Muscle of arm (tissue), 12 donors: ENCODE data around the gene LRBA. TPM values are rescaled to one million over a fixed set of nuclear protein-coding genes. Genes with fewer than 3 reads are reported as not detected.
A peak's percentile ranks its signal among the peaks of the same experiment; 100 is the strongest.
"Not testable (repeated sequence)": the region's sequence is repeated elsewhere in the genome, so short reads cannot be mapped to it uniquely, and the experiment has no call there.

Source experiments
- DNase-seq: peaks from one replicate; pipeline ENCODE4 v3.0.0-alpha.2; 2013
- polyA plus RNA-seq, 12 donors: library from polyadenylated mRNA; unstranded; fragments of 120-200 nt; gene quantifications; one replicate each; pipeline ENCODE4 v1.2.1, GENCODE V29; 2013; ENCODE audit not compliant: insufficient read length in 12 of 12

Gene LRBA
- polyA plus RNA-seq, 12 donors: 20.1 to 39.7 (median 24.1) TPM; not detected in 1

DNA sequence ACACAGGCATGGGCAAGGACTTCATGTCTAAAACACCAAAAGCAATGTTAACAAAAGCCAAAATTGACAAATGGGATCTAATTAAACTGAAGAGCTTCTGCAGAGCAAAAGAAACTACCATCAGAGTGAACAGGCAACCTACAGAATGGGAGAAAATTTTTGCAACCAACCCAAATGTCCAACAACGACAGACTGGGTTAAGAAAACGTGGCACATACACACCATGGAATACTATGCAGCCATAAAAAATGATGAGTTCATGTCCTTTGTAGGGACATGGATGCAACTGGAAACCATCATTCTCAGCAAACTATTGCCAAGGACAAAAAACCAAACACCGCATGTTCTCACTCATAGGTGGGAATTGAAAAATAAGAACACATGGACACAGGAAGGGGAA, 507.4 kb downstream of the LRBA start:
- not testable (repeated sequence) for DNase-seq

DNA sequence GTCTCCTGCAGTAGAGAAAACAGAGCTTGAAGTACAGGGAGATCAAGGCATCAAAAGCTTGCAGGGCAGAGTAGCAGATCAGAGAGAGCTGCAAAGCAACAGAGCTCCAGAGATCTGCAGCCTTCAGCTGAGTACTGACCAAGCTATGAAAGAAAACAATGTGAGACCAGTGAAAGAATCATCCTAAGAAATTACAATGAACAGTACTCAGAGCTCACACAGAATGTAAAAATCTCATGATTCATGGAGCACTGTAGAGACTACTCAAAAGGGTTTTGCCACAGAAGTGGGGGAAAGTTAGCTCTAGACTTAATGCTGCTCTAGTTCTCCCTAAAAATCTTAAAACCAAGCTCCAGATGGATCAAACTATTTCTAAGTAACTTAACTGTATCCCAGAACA, 513.1 kb downstream of the LRBA start:
- no peak for DNase-seq

DNA sequence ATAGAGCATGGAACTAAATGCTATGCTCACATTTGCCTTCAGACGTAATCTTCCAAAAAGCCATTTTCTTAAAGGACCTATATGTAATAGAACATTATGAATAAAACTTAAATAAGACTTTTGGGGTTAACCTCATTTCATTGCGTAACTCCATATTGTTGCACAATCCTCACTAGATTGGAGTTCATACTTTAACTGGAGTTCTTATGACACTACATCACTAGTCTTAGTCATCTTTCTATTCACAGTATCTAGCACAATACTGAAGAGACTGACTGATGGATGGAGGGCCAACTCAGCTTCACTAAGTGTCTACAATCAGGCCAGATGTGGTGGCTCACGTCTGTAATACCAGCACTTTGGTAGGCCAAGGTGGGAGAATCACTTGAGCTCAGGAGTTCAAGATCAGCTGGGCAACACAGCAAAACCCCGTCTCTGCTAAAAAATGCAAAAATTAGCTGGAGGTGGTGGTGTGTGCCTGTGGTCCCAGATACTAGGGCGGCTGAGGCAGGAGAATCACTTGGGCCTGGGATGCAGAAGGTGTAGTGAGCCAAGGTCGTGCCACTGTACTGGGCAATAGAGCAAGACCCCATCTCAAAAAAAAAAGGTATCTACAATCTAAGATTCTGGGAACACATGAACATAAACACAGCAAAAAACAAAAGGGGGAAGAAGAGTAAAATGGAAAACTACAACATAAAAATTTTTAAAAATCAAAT, 513.9 kb downstream of the LRBA start:
- DNase-seq: no peak

DNA sequence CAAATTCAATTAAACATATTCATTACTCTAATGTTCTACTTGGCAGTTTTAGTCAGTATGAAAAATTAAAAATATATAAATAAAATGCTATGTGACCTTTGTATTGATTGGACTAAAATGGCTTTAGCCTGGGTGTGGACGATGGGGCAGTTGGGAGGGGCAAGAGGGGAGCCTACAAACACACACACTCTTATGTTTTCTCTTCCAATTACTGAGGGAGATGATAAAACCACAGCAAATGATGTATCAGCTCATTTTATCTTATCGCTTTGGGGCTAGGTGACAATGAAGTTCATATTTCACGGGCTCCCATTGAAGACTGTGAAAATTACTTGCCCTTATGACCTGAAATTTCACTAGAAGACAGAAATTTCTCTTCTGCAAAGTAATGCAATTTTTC, 517.5 kb downstream of the LRBA start:
- DNase-seq: no peak

DNA sequence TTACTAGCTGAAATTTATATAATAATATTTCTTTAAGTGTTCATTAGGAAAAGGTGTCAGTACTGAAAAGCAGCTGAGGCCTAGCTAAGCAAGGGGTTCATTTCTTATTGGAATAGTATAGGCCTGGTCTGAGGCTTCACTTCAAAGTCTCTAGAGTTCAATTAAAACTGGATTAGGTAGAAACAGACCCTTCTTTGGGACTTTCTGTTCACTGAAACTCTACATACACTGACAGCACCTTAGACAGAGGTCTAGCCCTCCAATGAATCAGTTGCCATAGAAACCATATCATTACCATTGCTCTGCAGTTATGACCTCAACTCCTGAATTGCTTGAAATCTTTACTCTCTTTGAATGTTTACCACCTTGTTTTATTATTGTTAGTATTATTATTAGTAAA, 519.5 kb downstream of the LRBA start:
- no peak for DNase-seq

DNA sequence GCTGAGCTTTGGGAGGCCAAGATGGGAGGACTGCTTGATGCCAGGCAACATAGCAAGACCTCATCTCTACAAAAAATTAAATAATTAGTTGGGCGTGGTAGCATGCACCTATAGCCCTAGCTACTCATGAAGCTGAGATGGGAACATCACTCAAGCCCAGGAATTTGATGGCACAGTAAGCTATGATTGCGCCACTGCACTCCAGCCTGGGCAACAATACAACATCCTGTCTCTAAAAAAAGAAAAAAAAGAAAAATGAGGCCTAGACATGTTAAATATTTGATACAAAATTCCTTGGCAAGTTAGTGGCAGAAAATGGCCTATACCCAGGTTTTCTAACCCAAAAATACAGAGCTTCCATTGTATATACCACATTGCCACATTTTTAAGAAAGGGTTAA, 521.2 kb downstream of the LRBA start:
- DNase-seq: no peak

DNA sequence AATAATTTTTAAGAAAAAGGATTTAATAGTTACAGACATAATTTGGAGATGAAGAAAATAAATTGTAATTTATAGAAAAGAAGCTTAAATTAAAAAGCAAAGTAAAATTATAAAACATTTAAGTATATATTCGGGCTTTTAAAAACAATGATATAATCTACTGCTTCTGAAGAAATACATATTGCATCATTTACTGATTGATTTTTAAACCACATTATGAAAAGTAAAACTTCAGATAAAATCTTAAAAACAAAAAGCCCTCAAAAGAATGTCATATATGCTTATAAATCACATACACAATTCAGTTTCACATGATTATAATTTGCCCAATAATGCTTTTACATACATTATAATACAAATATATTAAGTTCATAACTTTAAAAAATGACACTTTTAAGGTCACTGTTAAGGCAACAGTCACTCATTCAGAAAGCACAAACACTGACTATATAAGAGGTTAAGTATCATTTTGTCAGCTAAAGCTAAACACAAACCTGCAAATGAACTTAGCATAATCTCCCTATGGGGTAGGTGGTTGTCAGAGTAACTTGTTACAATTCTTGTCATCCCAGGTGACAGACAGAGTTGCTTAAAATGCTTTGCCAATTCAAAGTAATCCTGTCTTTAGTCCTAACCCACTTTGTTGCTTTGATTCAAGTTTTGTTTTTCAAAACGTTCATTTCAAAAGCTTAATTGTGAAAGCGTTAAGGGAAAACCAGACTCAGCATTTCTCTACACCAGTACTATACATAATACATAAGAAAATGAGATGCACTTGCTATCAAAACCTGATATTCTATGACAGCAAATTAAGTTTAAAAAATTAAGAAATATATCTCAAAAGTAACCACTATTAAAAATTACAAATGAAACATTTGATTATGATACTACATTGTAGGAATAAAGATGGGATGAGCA, 523.7 kb downstream of the LRBA start:
- DNase-seq: no peak

DNA sequence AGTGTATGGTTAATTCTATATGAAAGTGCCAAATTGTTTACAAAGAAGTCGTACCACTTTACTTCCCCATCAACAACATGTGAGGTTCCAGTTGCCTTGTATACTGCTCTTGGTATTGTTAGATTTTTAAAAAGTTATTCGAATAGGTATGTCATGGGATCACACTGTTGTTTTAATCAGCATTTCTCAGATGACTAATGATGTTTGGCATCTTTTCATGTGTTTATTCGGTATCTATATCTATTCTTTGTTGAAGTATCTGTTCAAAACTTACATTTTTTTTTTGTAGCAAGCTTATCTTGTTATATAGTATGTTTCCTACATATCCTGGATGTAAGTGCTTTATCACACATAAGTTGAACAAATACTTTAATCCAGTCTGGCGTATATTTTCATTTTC, 532.5 kb downstream of the LRBA start:
- DNase-seq: no peak

DNA sequence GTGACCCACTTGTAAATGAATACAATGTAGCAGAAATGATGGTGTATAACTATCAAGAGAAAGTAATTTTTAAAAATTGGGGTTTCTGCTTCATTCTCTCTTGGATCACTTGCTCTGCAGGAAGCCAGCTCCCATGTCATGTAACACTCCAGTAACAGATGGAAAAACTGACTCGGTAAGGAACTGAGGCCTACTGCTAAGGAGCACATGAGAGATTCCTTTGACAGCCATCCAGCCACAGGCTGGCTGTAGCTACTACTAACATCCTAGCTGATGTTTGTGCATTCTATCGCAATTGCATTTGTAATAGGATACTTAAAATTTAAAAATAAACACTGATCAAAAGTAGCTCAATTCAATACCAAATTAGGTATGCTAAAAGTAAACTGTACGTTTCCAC, 535.4 kb downstream of the LRBA start:
- peak; percentile 55 for DNase-seq

DNA sequence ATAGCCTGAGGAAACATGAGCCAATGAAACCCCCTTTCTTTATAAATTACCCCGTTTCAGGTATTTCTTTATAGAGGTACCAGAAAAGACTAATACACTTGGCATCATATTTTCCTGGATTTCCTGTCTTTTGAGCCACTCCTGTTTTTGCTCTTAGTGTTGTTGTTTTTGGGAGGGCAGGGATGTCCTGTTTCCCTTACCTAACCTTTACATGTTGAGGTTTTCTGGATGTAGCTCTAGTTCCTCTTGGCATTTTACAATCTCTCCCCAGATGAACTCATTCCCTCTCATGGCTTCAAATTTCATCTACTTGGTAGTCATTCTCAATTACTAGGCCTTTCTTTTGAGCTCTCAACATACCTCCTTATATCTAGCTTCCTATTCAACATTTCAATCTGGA, 537.2 kb downstream of the LRBA start:
- DNase-seq: no peak

DNA sequence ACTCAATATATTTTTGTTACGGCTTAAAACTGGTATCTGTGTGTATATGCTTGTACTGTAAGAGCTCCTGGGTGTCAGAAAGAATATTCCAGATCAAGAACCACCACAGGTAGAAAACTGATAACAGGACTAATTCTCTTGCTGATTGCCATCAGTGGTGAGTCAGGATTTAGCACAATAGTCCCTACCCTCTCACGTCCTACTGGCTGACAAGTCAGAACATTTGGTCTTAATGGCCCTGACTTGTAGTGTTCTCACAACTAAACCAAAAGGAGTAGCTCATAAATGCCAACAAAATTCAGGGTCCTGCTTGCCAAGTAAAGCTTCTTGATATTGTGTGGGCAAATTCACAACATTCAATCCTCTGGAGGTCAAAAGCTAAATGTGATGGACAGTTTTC, 538.3 kb downstream of the LRBA start:
- DNase-seq: no peak

DNA sequence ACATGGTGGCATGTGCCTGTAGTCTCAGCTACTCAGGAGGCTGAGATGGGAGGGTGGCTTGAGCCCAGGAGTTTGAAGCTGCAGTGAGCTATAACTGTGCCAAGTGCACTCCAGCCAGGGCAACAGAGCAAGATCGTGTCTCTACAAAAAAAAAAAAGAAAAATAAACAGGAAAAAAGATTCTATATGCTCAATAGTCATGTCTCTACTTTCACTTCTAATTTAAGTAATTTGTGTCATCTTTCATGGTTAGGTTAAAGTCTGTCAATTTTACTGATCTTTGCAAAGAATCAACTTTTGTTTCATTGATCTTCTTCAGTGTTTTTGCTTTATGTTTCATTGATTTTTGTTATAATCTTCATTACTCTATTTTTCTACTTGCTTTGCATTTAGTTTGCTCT, 539.3 kb downstream of the LRBA start:
- no peak for DNase-seq

DNA sequence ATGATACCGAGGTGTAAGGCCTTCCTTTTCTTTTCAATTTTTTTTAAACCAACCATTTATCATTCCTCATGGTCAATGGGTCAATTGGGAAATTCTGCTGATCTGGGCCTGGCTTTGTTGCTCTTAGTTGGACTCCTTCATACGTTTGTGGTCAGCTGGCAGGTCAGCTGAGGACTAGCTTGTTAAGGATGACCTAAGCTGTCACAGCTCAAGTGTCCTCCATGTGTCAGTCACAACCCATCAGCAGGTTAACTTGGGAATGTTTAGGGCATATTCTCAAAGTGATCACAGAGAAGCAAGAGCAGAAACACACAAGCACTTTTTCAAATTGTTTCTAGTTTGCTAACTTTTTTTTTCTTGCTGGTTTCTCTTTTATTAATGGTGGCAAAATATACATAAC, 550.6 kb downstream of the LRBA start:
- DNase-seq: no peak

DNA sequence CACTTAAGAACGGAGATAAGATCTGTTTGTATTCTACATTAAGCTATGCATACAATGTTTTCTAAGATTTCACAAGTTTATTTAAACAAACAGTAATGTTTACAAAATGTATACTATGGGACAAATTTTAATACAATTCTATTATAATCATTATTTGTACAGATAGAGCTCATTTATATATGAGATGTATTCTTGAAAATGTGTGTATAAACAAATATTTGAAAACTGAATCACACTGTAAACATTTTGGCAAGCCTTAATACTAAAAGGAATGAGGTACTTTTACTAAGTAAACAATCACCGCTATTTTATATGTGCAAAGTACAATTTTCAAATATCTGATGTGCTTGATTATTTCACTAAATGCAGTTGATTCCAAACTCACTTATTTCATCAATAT, 552.3 kb downstream of the LRBA start:
- no peak for DNase-seq

DNA sequence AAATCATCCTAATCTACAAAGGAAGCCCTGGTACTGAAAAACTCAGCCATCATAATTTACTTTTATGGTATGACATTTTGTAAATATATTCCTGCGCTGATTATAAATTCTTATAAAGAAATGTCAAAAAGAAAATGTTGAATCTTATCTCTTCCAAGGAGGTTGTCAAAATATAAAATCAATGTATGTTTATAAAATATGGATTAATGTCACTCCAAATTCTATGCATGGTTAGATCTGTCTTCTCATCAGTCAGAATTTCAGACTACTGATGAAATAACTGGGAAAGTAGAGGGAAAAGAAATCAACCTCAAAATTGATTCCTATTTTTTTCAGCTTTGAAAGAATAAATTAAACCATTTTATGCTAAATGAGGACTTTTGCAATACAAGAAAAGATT, 553.1 kb downstream of the LRBA start:
- no peak for DNase-seq

DNA sequence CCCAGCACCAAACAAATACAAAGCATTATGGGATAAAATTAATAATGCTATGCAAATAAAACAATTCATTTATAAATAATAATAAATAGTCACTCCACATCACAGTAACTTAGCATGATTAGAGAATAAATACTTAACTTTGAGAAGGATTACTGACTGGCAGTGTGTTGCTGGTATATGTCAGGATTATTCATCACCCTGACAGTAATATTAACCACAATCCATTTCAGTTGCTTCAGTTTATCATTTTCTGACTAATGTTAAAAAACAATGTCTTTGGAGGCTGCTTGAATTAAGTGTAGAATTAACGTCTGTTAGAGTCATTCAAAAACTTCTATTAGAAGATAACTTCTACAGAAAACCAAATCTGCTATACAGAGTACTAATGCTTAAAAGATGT, 557.3 kb downstream of the LRBA start:
- DNase-seq: no peak

DNA sequence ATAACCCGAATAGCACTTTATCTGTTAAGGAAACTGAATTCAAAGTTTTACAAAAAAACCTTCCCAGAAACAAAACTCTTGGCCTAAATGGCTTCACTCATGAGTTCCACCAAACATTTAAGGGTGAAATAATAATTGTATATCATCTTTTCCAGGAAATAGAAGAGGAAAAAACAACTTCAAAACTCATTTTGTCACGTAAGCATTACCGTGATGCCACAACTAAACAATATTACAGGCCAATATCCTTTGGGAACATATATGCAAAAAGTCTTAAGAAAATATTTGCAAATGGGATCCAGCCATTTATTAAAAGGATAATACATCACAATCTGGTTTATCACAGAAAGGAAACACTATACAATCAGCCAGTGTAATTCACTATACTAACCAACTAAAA, 563.2 kb downstream of the LRBA start:
- no peak for DNase-seq

DNA sequence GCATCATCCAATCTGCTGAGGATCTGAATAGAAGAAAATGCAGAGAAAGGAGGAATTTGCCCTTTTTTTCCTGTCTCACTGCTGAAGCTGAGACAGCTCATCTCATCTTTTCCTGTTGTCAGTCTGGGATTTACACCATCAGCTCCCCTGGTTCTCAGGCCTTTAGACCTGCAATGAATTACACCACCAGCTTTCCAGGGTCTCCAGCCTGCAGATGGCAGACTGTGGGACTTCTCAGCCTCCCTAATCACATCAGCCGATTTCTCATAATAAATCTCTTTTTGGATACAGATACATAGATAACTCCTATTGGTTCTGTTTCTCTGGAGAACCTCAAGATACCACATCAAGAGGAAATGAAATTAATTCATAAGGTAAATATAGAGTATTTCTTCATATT, 567.7 kb downstream of the LRBA start:
- DNase-seq: no peak

DNA sequence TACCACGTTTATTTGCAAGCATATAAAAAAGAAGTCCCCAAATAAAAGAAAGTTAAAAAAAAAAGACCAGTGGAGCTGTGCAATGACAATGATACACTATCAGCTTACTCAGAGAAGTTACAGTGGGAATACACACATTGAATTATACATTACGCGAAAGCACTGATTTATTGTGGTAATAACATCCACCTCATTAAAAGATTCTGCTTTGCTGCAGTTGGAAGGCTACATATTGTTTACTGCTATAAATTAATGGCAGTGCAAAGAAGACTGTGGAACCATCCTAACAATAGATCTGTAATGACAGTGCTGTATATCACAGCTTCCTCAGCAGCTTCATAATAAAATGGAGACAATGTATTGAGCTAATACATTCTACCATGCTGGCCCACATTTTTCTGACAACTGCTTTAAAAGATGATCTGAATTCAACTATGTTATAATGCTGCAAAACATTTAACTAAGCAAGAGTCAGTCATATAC, 575.6 kb downstream of the LRBA start:
- no peak for DNase-seq

DNA sequence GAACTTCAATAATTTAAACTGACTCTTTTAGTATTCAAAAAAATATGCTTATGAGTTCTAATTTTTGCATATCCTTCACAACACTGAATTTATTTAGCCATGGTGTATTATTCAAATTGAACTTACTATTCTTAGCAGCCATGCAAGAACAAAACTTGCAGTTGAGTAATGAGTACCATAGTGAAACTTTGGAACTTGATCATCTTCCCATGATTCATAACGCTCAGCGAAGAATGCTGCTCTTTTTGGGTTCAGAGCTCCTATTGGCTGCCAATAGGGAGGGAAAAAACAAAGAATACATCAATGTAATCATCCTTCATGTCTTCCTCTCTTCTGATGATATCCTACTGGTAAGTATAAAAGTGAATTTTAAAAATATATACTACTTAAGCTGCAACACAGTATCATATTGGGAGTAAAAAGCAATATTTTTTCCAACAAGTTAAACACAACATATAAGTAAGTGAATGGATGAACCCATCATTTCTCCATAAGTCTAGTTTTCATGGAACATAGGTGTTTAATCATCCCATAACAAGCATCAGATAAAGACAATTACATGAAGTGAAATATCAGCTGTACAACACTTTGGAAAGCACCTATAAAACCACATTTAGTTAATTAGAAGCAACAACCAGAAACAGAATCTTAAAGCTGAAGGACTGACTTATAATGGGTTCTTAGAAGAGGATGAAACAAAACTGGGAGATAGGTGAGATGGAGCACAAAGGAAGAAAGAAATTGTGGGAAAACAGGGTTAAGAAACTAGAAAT, 578.3 kb downstream of the LRBA start:
- no peak for DNase-seq

DNA sequence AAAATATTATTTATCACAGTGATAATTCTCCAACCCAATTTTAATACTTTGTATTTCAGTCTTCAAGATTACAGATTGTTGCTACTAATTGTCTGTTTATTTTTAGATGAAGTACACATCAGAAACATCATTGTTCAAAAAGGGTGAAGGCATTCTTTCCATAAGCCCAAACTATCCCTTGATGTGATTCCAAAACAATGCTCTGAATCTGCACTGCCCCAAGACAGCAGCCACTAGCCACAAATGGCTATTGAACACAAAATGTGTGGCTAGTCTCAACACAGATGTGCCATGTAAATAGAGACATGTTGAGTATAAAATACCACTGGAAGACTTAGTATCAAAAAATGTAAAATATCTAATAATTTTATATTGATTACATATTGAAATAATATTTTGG, 583.9 kb downstream of the LRBA start:
- DNase-seq: no peak

DNA sequence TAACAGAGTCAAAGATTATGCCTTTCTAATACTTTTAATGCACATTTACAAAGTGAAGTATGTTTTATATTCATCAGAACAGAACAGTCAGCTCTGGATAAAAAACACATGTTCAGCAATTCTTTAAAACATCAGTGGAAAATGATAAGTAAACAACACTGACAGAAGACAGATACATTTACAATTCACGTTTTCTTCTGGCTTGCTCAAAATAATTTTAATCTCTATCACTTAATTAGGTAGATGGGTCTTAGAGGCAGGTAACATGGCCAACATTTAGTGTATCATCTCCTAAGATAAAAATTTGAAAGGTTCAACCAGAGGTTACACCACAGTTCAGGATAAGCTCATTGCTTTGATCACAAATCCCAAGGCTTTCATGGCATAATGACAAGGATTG, 589.9 kb downstream of the LRBA start:
- no peak for DNase-seq
